NAMALWA (cell line): ENCODE measurements around the gene OR2T6.
"Not testable (repeated sequence)": the region's sequence is repeated elsewhere in the genome, so short reads cannot be mapped to it uniquely, and the experiment has no call there.

ENCODE experiments used
- DNase-seq: peaks from one replicate; pipeline ENCODE4 v3.0.0-alpha.2; 2015; ENCODE audit warnings: low spot score

OR2T6 gene

GRCh38 chr1:248433811-248434415 lies 58.4 kb downstream of the OR2T6 start:
- DNase-seq, result not testable (repeated sequence)

DNA sequence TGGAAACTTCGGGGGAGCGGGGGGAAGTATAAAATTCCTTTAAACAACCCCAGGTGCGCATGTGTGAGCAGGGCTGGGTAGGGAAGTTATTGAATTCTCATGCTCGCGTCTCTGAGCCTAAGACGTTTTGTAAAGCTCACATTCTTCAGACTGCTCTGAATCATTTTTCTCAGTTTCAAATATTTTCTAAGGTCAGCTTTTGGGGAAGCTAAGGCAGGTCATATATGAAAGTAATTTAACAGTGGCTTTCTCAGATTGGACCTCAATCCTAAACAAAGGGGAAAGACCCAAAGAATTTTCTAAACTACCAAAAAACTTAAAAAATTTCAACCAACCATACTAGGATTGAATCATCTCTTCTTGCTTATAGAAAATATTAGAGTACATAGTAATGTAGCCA lies 59.4 kb downstream of the OR2T6 start:
- DNase-seq, result not testable (repeated sequence)

GRCh38 chr1:248436303-248436702 lies 60.8 kb downstream of the OR2T6 start:
- DNase-seq, result not testable (repeated sequence)

DNA sequence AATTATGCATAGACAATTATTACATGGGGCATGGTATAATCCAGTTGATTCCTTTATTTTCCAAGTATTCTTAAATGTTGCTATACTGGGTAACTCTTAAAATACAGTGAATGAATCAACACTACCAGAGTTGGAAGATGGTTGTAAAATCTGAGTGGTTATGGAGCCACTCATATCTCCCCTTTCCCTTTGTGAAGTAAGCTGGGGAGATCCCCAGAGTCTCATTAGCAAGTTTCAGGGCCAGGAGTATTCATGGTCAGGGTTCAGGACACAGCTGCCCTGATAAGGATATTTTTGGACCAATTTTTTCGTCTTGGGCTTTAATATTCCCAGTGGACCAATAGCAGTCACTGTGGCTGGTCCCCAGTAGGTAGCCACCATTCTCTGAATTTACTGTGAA lies 63.1 kb downstream of the OR2T6 start:
- DNase-seq, result not testable (repeated sequence)

GRCh38 chr1:248439283-248439682 lies 63.7 kb downstream of the OR2T6 start:
- not testable (repeated sequence) for DNase-seq
